ENCODE measurements around the gene METTL23.

- TF ChIP-seq CTCF (conservative IDR thresholded peaks at IDR 0.05) (no peak), EZH2 (IDR thresholded peaks at IDR 0.05; ENCODE audit: low read depth) (no peak)
These were observed 25.8 kb upstream of the METTL23 start for GRCh38 chr17:76700617-76701470.

Measured in PC-9 (cell line).